Fibroblast of villous mesenchyme (primary cell): ENCODE results near the gene KDM4C. TPM values are rescaled to one million over a fixed set of nuclear protein-coding genes. Genes with fewer than 3 reads are reported as not detected.
"Not testable (repeated sequence)": the region's sequence is repeated elsewhere in the genome, so short reads cannot be mapped to it uniquely, and the experiment has no call there.

Experiments used
- DNase-seq: peaks from one replicate; pipeline ENCODE4 v3.0.0-alpha.2; 2010; ENCODE audit warnings: low read depth
- H3K4me3 ChIP-seq: 2 replicates; pipeline ENCODE4 v1.5.1; 2011; ENCODE audit warnings: low read depth, mild to moderate bottlenecking, low read length
- total RNA-seq: library from RNA; depleted of rRNA; stranded (reverse); fragments of >200 nt; gene quantifications from 2 replicates; pipeline ENCODE4 v1.2.3, GENCODE V29; 2012
- TF ChIP-seq, protein P1 (sequence below): IDR thresholded peaks from 2 replicates; pipeline ENCODE4 v1.5.1; 2012; ENCODE audit warnings: low read depth, mild to moderate bottlenecking, low read length; ENCODE audit not compliant: insufficient read depth

Gene KDM4C
- total RNA-seq, 1 donor: 31.1 TPM

DNA sequence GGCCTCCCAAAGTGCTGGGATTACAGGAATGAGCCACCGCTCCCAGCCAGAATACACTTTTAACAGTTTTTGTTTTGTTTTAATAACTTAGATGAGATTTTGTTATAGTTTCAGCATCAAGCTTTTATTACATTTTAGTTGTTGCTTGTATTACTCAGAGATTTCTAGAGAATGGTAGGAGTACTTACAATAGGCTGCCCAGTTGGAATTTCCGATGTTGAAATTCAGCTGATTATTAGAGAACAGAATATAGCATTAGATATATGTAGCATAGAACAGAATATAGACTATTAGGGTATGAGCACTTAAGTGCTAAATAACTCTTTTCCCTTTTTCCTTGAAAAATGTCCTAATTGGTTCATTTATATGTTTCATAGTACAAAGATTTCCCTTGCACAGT is 6.2 kb downstream of the KDM4C start:
- no peak overlapping the region for H3K4me3 ChIP-seq
- no peak for DNase-seq
- TF ChIP-seq, protein P1, sequence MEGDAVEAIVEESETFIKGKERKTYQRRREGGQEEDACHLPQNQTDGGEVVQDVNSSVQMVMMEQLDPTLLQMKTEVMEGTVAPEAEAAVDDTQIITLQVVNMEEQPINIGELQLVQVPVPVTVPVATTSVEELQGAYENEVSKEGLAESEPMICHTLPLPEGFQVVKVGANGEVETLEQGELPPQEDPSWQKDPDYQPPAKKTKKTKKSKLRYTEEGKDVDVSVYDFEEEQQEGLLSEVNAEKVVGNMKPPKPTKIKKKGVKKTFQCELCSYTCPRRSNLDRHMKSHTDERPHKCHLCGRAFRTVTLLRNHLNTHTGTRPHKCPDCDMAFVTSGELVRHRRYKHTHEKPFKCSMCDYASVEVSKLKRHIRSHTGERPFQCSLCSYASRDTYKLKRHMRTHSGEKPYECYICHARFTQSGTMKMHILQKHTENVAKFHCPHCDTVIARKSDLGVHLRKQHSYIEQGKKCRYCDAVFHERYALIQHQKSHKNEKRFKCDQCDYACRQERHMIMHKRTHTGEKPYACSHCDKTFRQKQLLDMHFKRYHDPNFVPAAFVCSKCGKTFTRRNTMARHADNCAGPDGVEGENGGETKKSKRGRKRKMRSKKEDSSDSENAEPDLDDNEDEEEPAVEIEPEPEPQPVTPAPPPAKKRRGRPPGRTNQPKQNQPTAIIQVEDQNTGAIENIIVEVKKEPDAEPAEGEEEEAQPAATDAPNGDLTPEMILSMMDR: no peak

DNA sequence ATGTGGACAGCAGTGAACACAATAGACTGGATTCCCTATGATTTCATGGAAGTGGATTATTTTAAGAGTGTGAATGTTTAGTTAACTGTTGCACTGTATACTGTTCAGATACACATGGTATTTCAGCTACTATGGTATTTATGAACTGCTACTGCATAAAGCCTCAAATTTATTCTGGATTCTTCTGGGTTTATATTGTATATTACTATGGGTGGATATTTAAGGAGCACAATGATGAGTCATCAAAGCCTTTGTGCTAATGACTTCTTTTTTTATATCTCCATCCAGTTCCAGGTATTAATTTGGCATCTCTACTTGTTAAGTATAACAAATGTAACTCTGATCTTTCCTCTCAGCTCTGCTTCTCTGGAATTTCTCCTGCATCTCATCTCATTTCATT is 6.8 kb downstream of the KDM4C start:
- DNase-seq: no peak
- TF ChIP-seq, protein P1: no peak
- no peak overlapping the region for H3K4me3 ChIP-seq

DNA sequence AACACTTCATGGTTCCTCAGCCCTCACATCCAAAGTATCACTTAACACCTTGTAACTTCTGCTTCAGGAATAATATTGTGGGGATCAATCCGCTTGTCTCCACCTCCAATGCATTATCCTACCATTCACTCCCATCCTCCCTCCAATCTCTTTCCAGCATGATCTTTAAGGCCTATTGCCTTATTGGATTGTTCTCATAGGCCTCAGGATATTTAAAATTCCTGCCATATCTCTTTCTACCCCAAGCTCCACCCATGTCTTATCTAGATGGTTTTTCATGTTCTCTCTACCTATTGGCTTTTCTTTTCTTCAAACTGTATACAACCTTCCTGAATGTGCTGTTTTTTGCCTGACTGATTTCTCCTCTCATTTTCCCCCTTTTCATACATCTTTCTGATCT is 7.2 kb downstream of the KDM4C start:
- no peak for DNase-seq
- TF ChIP-seq, protein P1: no peak
- no peak overlapping the region for H3K4me3 ChIP-seq

DNA sequence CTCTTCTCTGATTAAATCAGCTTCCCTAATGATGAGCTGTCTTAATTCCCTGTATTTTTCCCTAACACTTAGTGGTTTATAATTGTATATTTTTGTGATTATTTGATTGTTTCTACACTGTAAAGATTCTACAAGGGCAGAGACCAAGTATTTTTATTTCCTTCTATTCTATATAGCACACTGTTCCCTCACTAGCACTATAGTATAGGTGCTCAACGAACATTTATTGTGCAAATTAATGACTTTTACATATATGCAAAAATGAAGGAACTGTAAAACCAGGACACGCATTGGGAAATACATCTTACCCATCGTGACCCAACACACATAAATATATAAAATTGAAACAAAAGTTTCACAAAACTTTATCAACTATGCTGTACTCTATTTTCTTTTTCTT is 7.6 kb downstream of the KDM4C start:
- DNase-seq: no peak
- H3K4me3 ChIP-seq: no peak overlapping the region
- TF ChIP-seq, protein P1: no peak

DNA sequence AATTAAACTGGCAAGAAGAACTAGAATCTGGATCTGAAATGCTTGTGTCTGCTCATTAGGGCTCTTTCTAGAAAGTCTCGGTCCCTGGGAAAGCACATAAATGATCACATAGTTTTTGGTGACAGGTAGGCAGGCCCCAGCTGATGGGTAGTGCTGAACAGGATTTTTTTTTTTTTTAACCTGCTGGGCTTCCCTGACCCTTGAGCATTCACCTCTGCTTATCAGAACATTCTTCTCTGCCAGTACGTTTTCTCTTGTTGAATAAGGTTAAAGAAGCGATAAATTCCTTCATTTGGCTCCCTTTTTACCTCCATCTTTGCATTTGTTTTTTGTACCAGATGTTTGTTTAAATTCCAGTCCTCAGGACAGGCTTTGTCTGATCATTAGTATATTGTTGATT is 8.8 kb downstream of the KDM4C start:
- H3K4me3 ChIP-seq: no peak overlapping the region
- TF ChIP-seq, protein P1: no peak
- DNase-seq: no peak

DNA sequence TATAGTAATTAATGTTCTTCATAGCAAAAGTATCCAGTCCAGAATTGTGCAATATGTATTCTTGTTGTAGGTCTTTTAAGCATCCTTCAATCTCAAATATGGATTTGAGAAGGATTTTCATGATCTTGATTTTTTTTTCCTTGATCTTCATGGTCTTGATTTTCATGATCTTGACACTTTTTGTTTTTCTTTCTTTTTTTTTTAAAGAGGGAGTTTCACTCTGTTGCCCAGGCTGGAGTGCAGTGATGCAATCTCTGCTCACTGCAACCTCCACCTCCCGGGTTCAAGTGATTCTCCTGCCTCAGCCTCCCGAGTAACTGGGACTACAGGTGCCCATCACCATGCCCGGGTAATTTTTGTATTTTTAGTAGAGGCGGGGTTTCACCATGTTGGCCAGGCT is 10.8 kb downstream of the KDM4C start:
- not testable (repeated sequence) for H3K4me3 ChIP-seq, DNase-seq

DNA sequence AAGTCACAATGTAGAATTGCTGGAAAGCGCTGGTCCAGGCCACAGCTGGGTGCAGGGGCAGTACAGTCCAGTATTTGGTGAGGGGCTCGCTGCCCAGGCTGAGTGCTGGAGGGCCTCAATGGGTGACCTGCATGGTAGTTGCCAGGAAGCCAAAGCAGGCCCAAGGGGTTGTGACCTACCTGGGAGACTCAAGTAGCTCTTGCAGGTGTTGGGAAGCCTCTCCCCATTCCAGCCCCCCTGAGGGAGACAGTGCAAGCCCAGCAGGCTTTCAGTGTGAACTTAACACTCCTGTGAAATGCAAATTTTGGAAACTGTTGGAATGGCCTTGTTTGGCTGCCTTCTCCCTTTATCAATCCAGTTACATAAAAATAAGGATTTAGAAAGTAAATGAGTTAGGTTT is 13.9 kb downstream of the KDM4C start:
- H3K4me3 ChIP-seq: no peak overlapping the region
- DNase-seq: no peak
- TF ChIP-seq, protein P1: no peak
